Natural killer cell (primary cell): ENCODE results near the gene KTI12. TPM values are rescaled to one million over a fixed set of nuclear protein-coding genes. Genes with fewer than 3 reads are reported as not detected.

Source experiments
- ATAC-seq, 3 donors: fragments of 150-1000 bp in 2 of 3; fragments of 200-7000 bp in 1 of 3; cut with Tn5 transposase; 1 replicate in 1 of 3; 2 replicates in 2 of 3; pipeline ENCODE4 v1.10.0; 2021; ENCODE audit warnings: mild to moderate bottlenecking in 2 of 3, moderate library complexity in 2 of 3
- DNase-seq, 2 donors: peaks; one replicate each; pipeline versions ENCODE4 v3.0.0 to v3.0.0-alpha.2; 2013 to 2021; ENCODE audit warnings: mixed read lengths in 1 of 2
- H3K27ac ChIP-seq: one replicate; pipeline ENCODE4 v1.5.1; 2013; ENCODE audit warnings: mild to moderate bottlenecking, low read length
- H3K27me3 ChIP-seq: one replicate; pipeline ENCODE4 v1.6.1; 2013; ENCODE audit warnings: low read length; ENCODE audit not compliant: control insufficient read depth, insufficient read depth
- H3K36me3 ChIP-seq: one replicate; pipeline ENCODE4 v1.6.1; 2013; ENCODE audit warnings: low read length; ENCODE audit not compliant: control insufficient read depth, insufficient read depth
- H3K4me1 ChIP-seq: one replicate; pipeline ENCODE4 v1.6.1; 2013; ENCODE audit warnings: low read length; ENCODE audit not compliant: control insufficient read depth, insufficient read depth
- H3K4me3 ChIP-seq: one replicate; pipeline ENCODE4 v1.5.1; 2013; ENCODE audit warnings: low read length
- H3K9me3 ChIP-seq: one replicate; pipeline ENCODE4 v1.6.1; 2013; ENCODE audit warnings: low read length; ENCODE audit not compliant: control insufficient read depth, insufficient read depth
- H3K27ac Mint-ChIP-seq, 2 donors: one replicate each; pipeline ENCODE4 v1.8.0; 2022; ENCODE audit warnings: mild to moderate bottlenecking in 2 of 2, mixed read lengths in 2 of 2, moderate library complexity in 1 of 2
- H3K27me3 Mint-ChIP-seq, 2 donors: one replicate each; pipeline ENCODE4 v1.8.0; 2022; ENCODE audit warnings: low read depth in 2 of 2, mixed read lengths in 2 of 2
- H3K36me3 Mint-ChIP-seq: one replicate; pipeline ENCODE4 v1.8.0; 2022; ENCODE audit warnings: mixed read lengths
- H3K4me1 Mint-ChIP-seq, 2 donors: one replicate each; pipeline ENCODE4 v1.8.0; 2022; ENCODE audit warnings: mixed read lengths in 2 of 2
- H3K4me3 Mint-ChIP-seq: one replicate; pipeline ENCODE4 v1.8.0; 2022; ENCODE audit warnings: mild to moderate bottlenecking, moderate library complexity, mixed read lengths
- H3K9me3 Mint-ChIP-seq, 2 donors: one replicate each; pipeline ENCODE4 v1.8.0; 2022; ENCODE audit warnings: mixed read lengths in 2 of 2
- WGBS: methylation state at CpG from one replicate; pipeline ENCODE4 v1.1.7; 2013; ENCODE audit warnings: missing lambda C conversion rate; ENCODE audit not compliant: insufficient coverage; 5-methylcytosine and 5-hydroxymethylcytosine counted together
- intact Hi-C: fragments of 100-400 bp; cut with micrococcal nuclease; formaldehyde crosslinking; loops from one replicate; pipeline ENCODE4 v1.14.2; 2022
- total RNA-seq, 4 donors: library from RNA; stranded (reverse); fragments of 120-200 nt in 1 of 4; gene quantifications; one replicate each; pipeline versions ENCODE4 v1.2.3 to v1.2.4, GENCODE V29; 2013 to 2022
- TF ChIP-seq, protein P1 (sequence below): fragments of 200-600 bp; IDR thresholded peaks from one replicate; pipeline ENCODE4 v1.8.0; 2022; ENCODE audit warnings: antibody characterized with exemption

The KTI12 gene
- total RNA-seq, 3 donors from 2014 or later (not counting 1 experiment from before 2014, with no cell fraction given): 12.6 to 13.8 (median 13.2) TPM

GRCh38 chr1:51986718-51987117 lies 46.9 kb downstream of the KTI12 start:
- H3K27me3 Mint-ChIP-seq: peaks cover 17 to 21% of the 10 kb centered on the region in 2 donors
- H3K36me3 ChIP-seq: no peaks in the 10 kb centered on the region
- intact Hi-C loops: no loop called here
- H3K27me3 ChIP-seq: peaks cover 9% of the 10 kb centered on the region
- peaks cover 11 to 19% of the 10 kb centered on the region in 2 donors for H3K4me1 Mint-ChIP-seq
- peaks cover 9% of the 10 kb centered on the region for H3K4me1 ChIP-seq
- 90% methylated on average over 4 of the region's 4 CpGs for WGBS
- H3K4me3 Mint-ChIP-seq: no peak overlapping the region
- DNase-seq (no peak), ATAC-seq (peak in 1 of 3 donors; percentile 19)
- no peaks in the 10 kb centered on the region for H3K9me3 Mint-ChIP-seq
- no peaks in the 10 kb centered on the region for H3K36me3 Mint-ChIP-seq
- TF ChIP-seq, protein P1, sequence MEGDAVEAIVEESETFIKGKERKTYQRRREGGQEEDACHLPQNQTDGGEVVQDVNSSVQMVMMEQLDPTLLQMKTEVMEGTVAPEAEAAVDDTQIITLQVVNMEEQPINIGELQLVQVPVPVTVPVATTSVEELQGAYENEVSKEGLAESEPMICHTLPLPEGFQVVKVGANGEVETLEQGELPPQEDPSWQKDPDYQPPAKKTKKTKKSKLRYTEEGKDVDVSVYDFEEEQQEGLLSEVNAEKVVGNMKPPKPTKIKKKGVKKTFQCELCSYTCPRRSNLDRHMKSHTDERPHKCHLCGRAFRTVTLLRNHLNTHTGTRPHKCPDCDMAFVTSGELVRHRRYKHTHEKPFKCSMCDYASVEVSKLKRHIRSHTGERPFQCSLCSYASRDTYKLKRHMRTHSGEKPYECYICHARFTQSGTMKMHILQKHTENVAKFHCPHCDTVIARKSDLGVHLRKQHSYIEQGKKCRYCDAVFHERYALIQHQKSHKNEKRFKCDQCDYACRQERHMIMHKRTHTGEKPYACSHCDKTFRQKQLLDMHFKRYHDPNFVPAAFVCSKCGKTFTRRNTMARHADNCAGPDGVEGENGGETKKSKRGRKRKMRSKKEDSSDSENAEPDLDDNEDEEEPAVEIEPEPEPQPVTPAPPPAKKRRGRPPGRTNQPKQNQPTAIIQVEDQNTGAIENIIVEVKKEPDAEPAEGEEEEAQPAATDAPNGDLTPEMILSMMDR: no peak
- no peak overlapping the region for H3K27ac Mint-ChIP-seq
- no peak overlapping the region for H3K4me3 ChIP-seq
- no peaks in the 10 kb centered on the region for H3K9me3 ChIP-seq
- no peak overlapping the region for H3K27ac ChIP-seq

DNA sequence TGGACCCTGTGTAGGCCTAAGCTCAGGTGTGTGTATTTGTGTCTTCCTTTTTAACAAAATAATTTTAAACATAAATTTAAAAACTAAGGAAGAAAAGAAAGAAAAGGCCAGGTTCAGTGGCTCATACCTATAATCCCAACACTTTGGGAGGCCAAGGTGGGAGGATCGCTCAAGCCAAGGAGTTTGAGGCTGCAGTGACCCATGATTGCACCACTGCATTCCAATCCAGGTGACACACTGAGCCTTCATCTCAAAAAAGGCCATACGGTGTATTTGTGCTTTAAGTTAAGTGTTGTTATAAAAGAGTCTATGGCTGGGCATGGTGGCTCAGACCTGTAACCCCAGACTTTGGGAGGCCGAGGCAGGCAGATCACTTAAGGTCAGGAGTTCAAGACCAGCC lies 51.4 kb downstream of the KTI12 start:
- no peak overlapping the region for H3K4me3 ChIP-seq
- H3K9me3 Mint-ChIP-seq: no peaks in the 10 kb centered on the region
- H3K36me3 Mint-ChIP-seq: no peaks in the 10 kb centered on the region
- no peak overlapping the region for H3K27ac Mint-ChIP-seq
- no peaks in the 10 kb centered on the region for H3K9me3 ChIP-seq
- ATAC-seq (no peak), DNase-seq (no peak)
- TF ChIP-seq, protein P1: no peak
- H3K4me1 ChIP-seq: no peaks in the 10 kb centered on the region
- H3K27me3 Mint-ChIP-seq: peaks cover 0 to 3% of the 10 kb centered on the region in 2 donors
- no peaks in the 10 kb centered on the region for H3K27me3 ChIP-seq
- no peak overlapping the region for H3K27ac ChIP-seq
- intact Hi-C loops: no loop called here
- no peaks in the 10 kb centered on the region for H3K36me3 ChIP-seq
- H3K4me1 Mint-ChIP-seq: no peaks in the 10 kb centered on the region
- WGBS: 85% methylated on average over 3 of the region's 3 CpGs
- no peak overlapping the region for H3K4me3 Mint-ChIP-seq

Other genes with a start within 250 kb of the KTI12 start
- 100 to 1,000 TPM; 122 to 165 (median 145) TPM for gene NRDC, start 155.1 kb downstream of the KTI12 start, total RNA-seq
- gene RAB3B, start 43.1 kb downstream of the KTI12 start, total RNA-seq: under 1 TPM in 1 of 3 donors, not detected in 2; 0.03 TPM
- 10 to 100 TPM; 35.0 to 39.4 (median 38.7) TPM for gene TXNDC12, start 21.4 kb upstream of the KTI12 start, total RNA-seq
- 10 to 100 TPM; 24.2 to 25.3 (median 25.2) TPM for gene BTF3L4, start 22.5 kb upstream of the KTI12 start, total RNA-seq
- 1 to 10 TPM; 1.1 to 2.3 (median 1.8) TPM for gene ZFYVE9, start 108.3 kb upstream of the KTI12 start, total RNA-seq